Measurements from ENCODE around the gene PCLO.
"Not testable (repeated sequence)": the region's sequence is repeated elsewhere in the genome, so short reads cannot be mapped to it uniquely, and the experiment has no call there.

Gene PCLO

GRCh38 chr7:83036130-83036529 lies 126.6 kb downstream of the PCLO start:
- DNase-seq = no peak

- no peak for DNase-seq
Measured at GRCh38 chr7:83032195-83032594, 130.5 kb downstream of the PCLO start.

GRCh38 chr7:83023817-83024665 lies 138.6 kb downstream of the PCLO start:
- DNase-seq = not testable (repeated sequence)

GRCh38 chr7:83021032-83021431 lies 141.7 kb downstream of the PCLO start:
- no peak for DNase-seq

GRCh38 chr7:83020161-83020560 lies 142.5 kb downstream of the PCLO start:
- DNase-seq = no peak

- no peak for DNase-seq
Measured at GRCh38 chr7:83015916-83016315, 146.8 kb downstream of the PCLO start.

DNA sequence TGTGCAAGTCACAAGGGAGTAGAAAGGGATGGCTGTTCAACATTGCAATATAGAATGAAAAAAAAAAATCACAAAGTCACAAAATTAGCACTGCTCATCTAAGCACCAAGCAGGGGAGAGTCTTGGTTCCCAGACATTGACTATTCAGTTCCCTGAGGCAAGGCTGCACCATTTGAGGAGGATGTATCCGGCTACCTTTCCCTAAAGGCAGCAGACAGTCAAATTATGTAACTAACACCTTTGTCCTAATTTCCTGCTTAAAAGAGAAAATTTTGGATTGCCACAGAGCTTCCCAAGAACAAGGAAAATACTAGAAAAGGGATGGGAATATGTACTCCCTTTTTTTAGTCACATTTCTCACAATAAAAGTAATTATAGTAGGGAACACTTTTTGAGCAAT lies 148.1 kb downstream of the PCLO start:
- DNase-seq = no peak

GRCh38 chr7:83011954-83012353 lies 150.7 kb downstream of the PCLO start:
- DNase-seq = no peak

DNA sequence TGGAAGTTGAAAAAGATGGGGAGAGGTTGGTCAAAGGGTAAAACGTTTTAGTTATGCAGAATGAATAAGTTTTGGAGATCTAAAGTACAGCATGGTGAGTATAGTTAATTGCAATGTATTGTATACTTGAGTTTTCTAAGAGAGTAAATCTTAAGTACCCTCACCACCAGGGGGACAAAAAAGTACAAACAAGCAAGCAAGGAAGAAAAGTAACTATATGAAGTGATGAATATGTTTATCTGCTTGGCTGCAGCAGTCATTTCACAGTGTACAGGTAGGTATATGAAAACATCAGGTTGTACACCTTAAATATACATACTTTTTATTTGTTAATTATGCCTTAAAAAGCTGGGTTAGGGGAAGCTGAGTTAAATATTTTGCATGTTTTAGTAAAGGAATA lies 157.3 kb downstream of the PCLO start:
- no peak for DNase-seq

- DNase-seq = no peak
Measured at GRCh38 chr7:83001362-83002040, 161.2 kb downstream of the PCLO start.

DNA sequence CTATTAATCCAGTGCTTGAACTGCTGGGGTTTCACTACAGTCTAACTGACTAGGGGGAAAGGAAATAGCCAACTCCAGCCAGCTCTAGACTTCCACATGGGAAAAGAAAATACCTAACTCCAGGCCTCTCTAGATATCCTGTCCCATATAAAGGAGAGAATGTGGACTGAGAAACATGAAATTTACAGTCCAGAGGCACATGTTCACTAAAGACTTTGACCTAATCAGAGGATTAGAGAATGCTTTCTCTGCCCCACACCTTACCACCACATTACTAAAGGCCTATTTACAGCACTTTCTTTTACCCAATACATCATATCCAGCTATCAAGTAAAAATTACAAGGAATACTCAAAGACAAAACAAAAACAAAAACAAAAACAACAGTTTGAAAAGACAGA lies 164.2 kb downstream of the PCLO start:
- DNase-seq = no peak

DNA sequence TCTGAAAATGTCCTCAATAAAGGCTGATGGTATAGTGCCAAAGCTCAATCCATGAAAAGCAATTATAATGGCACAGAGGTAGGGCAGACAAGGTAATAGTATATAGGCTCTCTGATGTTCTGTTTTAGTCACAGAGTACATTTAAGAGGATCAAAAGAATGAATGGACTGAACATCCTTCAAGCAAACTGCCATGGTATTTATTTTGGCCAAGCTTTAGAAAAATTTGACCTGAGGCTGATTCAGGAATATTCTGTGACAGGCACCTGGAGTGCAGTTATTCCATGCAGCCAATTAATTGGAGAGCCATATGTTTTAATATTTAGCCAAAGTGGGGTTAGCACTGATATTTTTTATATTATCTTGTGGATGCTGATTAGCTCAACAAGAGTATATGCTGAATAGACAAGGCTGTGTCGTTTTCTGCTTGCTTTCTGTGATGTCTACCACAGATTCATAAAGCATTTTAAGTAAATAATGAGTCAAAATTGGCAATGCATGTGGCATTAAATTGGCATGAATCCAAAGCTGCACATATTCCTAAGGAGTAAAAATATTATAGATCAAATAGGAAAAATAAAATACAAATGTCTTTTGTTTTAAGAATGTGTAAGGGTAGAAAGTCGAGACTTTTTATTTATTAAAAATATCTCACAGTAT lies 177.4 kb downstream of the PCLO start:
- DNase-seq = no peak

- no peak for DNase-seq
Measured at GRCh38 chr7:82980130-82980788, 182.4 kb downstream of the PCLO start.

GRCh38 chr7:82975811-82976468 lies 186.7 kb downstream of the PCLO start:
- DNase-seq = no peak

- no peak for DNase-seq
Measured at GRCh38 chr7:82972135-82972534, 190.5 kb downstream of the PCLO start.

DNA sequence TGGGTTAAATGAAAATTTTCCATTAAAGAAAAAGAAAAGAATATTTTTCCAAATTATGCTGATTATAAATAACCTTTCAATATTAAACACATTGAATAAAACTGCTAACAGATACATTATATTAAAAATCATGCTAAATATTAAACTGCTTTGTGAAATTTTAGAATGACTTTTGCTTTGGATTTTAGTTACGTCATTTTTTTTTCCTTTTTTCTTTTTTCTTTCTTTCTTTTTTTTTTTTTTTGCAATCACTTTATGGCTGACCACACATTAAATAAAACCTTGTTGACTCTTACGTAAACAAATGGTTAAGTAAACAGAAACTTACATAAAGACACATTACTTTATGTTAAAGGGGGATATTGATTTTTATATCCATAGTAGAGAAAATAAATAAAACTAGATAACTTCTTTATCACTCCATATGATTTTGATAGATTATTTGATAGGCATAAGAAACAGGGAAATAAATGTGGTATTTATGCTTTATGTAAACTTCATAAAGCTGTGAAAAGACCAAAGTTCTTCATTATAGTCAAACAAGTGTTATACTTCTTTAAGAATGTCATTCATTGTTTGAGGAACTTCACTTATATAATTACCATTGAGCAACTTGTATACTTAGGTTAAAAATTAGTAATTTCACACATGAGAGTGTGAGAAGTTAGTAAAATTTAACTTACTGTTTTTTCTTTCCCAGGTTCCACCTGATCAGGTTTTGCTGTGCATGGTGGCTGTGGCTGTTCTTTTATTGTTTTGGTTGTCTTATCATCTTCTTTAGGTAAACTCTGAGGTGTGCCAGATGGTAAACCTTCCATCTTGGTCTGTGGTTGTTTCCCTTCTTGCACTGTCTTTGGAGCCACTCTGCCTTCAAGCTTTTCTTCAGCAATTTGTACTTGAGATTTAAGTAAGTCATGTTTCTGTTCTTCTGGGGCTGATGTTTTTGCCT lies 197.3 kb downstream of the PCLO start:
- no peak for DNase-seq

- no peak for DNase-seq
Measured at GRCh38 chr7:82964150-82964882, 198.4 kb downstream of the PCLO start.

GRCh38 chr7:82961240-82961639 lies 201.4 kb downstream of the PCLO start:
- no peak for DNase-seq

GRCh38 chr7:82959528-82959927 lies 203.2 kb downstream of the PCLO start:
- DNase-seq = no peak

GRCh38 chr7:82957521-82957920 lies 205.2 kb downstream of the PCLO start:
- DNase-seq = no peak
